Fibroblast of lung (primary cell): ENCODE data around the gene HYKK. TPM values are rescaled to one million over a fixed set of nuclear protein-coding genes. Genes with fewer than 3 reads are reported as not detected.
A peak's percentile ranks its signal among the peaks of the same experiment; 100 is the strongest.
"Not testable (repeated sequence)": the region's sequence is repeated elsewhere in the genome, so short reads cannot be mapped to it uniquely, and the experiment has no call there.

Experiments
- DNase-seq, 2 donors: peaks; one replicate each; pipeline versions ENCODE4 v3.0.0 to v3.0.0-alpha.2; 2010; ENCODE audit warnings: low read depth in 2 of 2
- H2AFZ ChIP-seq: 2 replicates; pipeline ENCODE4 v1.5.1; 2012; ENCODE audit warnings: low read length, control low read depth, inconsistent platforms
- H3K27ac ChIP-seq: 2 replicates; pipeline ENCODE4 v1.5.1; 2011; ENCODE audit warnings: low read length, control low read depth; ENCODE audit not compliant: insufficient read depth
- H3K27me3 ChIP-seq: 2 replicates; pipeline ENCODE4 v1.5.1; 2011; ENCODE audit warnings: mild to moderate bottlenecking, low read length; ENCODE audit not compliant: control insufficient read depth, insufficient read depth
- H3K36me3 ChIP-seq: 2 replicates; pipeline ENCODE4 v1.5.1; 2011; ENCODE audit warnings: low read length; ENCODE audit not compliant: control insufficient read depth, insufficient read depth
- H3K4me1 ChIP-seq: 2 replicates; pipeline ENCODE4 v1.5.1; 2011; ENCODE audit warnings: low read length; ENCODE audit not compliant: control insufficient read depth, insufficient read depth; ENCODE audit errors: extremely low read depth
- H3K4me2 ChIP-seq: 2 replicates; pipeline ENCODE4 v1.5.1; 2011; ENCODE audit warnings: low read length, control low read depth; ENCODE audit not compliant: insufficient read depth; ENCODE audit errors: extremely low read depth
- H3K4me3 ChIP-seq, 4 experiments: fragments of 200-600 bp in 1 of 4; sonication (generic) in 1 of 4; replicated peaks in 1 of 4; 2 replicates each; pipeline ENCODE4 v1.5.1; 2011 to 2016; ENCODE audit warnings: low read length in 4 of 4, low read depth in 3 of 4, mild to moderate bottlenecking in 3 of 4, control low read depth in 2 of 4, inconsistent platforms in 1 of 4, mixed read lengths in 1 of 4; ENCODE audit not compliant: insufficient read depth in 1 of 4; ENCODE audit errors: control extremely low read depth in 1 of 4
- H3K79me2 ChIP-seq: 2 replicates; pipeline ENCODE4 v1.5.1; 2012; ENCODE audit warnings: mild to moderate bottlenecking, low read length, inconsistent platforms; ENCODE audit not compliant: control insufficient read depth, insufficient read depth
- H3K9ac ChIP-seq: 2 replicates; pipeline ENCODE4 v1.5.1; 2011; ENCODE audit warnings: mild to moderate bottlenecking, low read length, control low read depth; ENCODE audit not compliant: insufficient read depth
- H3K9me3 ChIP-seq: 2 replicates; pipeline ENCODE4 v1.5.1; 2012; ENCODE audit warnings: low read depth, low read length; ENCODE audit not compliant: control insufficient read depth, insufficient read depth
- H4K20me1 ChIP-seq: 2 replicates; pipeline ENCODE4 v1.5.1; 2011; ENCODE audit warnings: low read length; ENCODE audit not compliant: control insufficient read depth, insufficient read depth; ENCODE audit errors: extremely low read depth
- EZH2 ChIP-seq: IDR thresholded peaks from 2 replicates; pipeline ENCODE4 v1.5.1; 2012; ENCODE audit warnings: low read length, control low read depth, mild to moderate bottlenecking; ENCODE audit errors: missing control alignments
- polyA plus RNA-seq, 2 donors: library from polyadenylated mRNA; depleted of rRNA in 1 of 2; stranded (reverse) in 1 of 2; unstranded in 1 of 2; fragments of >200 nt; gene quantifications; 2 replicates each; pipeline ENCODE4 v1.2.1, GENCODE V29; 2011 to 2012; ENCODE audit warnings: missing spikeins in 1 of 2
- total RNA-seq: library from RNA; depleted of rRNA; stranded (reverse); fragments of >200 nt; gene quantifications from 2 replicates; pipeline ENCODE4 v1.2.1, GENCODE V29; 2014
- TF ChIP-seq, protein P1 (sequence below), 2 donors: IDR thresholded peaks in 1 of 2; conservative IDR thresholded peaks in 1 of 2; 1 replicate in 1 of 2; 2 replicates in 1 of 2; pipeline ENCODE4 v1.5.1; 2011 to 2012; ENCODE audit warnings: low read length in 2 of 2, control low read depth in 1 of 2, inconsistent platforms in 1 of 2, low read depth in 1 of 2, mild to moderate bottlenecking in 1 of 2

The HYKK gene
- total and polyA plus RNA-seq, 2 donors (not counting 1 experiment from before 2014, with no cell fraction given) = 2.0 to 3.6 TPM

- Histone ChIP-seq H3K9ac (no peak overlapping the region), H3K4me3 (no peak overlapping the region), H3K27me3 (no peaks in the 10 kb centered on the region), H3K4me1 (no peaks in the 10 kb centered on the region), H2AFZ (no peak overlapping the region), H3K36me3 (peaks cover 2% of the 10 kb centered on the region), H3K9me3 (no peaks in the 10 kb centered on the region), H3K27ac (no peak overlapping the region), H4K20me1 (no peaks in the 10 kb centered on the region), H3K79me2 (peaks cover 29% of the 10 kb centered on the region), H3K4me2 (no peak overlapping the region)
- TF ChIP-seq EZH2 = no peak
- TF ChIP-seq, protein P1, sequence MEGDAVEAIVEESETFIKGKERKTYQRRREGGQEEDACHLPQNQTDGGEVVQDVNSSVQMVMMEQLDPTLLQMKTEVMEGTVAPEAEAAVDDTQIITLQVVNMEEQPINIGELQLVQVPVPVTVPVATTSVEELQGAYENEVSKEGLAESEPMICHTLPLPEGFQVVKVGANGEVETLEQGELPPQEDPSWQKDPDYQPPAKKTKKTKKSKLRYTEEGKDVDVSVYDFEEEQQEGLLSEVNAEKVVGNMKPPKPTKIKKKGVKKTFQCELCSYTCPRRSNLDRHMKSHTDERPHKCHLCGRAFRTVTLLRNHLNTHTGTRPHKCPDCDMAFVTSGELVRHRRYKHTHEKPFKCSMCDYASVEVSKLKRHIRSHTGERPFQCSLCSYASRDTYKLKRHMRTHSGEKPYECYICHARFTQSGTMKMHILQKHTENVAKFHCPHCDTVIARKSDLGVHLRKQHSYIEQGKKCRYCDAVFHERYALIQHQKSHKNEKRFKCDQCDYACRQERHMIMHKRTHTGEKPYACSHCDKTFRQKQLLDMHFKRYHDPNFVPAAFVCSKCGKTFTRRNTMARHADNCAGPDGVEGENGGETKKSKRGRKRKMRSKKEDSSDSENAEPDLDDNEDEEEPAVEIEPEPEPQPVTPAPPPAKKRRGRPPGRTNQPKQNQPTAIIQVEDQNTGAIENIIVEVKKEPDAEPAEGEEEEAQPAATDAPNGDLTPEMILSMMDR (conservative IDR thresholded peaks at IDR 0.05 in 1 of 2, IDR thresholded peaks at IDR 0.05 in 1 of 2; ENCODE audit: low read depth in 1 of 2, low read length in 2 of 2) = no peak
- DNase-seq = no peak
Observed at GRCh38 chr15:78538358-78538757, 31.0 kb downstream of the HYKK start.

DNA sequence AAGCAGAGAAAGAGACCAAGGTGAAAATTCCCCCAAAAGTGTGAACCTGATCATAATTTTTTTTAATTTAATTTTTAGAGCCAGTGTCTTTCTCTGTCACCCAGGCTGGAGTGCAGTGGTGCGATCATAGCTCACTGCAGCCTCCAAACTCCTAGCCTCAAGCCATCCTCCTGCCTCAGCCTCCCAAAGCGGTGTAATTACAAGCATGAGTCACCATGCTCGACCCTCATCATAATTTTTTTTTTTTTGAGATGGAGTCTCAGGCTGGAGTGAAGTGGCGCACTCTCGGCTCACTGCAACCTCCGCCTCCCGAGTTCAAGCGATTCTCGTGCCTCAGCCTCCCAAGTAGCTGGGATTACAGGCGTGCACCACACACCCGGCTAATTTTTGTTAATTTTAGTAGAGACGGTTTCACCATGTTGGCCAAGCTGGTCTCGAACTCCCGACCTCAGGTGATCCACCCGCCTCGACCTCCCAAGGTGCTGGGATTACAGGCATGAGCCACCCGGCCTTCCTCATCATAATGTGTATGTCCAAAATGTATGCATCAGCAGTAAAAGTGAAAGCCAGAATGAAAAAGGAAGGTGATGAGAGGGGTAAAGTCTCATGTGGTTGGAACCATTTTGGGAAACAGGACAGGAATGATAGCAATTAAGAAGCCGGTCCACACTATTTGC, 32.2 kb downstream of the HYKK start:
- Histone ChIP-seq H3K79me2 (peaks cover 31% of the 10 kb centered on the region), H3K9ac (peak overlapping the region; percentile 96), H2AFZ (peak overlapping the region; percentile 95), H3K4me3 (peak overlapping the region; percentile 62 to 98 (median 86)), H3K4me2 (peak overlapping the region; percentile 81), H3K27ac (peak overlapping the region; percentile 84)
- not testable (repeated sequence) for H3K9me3 ChIP-seq, H3K36me3 ChIP-seq, H3K4me1 ChIP-seq, DNase-seq, H4K20me1 ChIP-seq, H3K27me3 ChIP-seq

DNA sequence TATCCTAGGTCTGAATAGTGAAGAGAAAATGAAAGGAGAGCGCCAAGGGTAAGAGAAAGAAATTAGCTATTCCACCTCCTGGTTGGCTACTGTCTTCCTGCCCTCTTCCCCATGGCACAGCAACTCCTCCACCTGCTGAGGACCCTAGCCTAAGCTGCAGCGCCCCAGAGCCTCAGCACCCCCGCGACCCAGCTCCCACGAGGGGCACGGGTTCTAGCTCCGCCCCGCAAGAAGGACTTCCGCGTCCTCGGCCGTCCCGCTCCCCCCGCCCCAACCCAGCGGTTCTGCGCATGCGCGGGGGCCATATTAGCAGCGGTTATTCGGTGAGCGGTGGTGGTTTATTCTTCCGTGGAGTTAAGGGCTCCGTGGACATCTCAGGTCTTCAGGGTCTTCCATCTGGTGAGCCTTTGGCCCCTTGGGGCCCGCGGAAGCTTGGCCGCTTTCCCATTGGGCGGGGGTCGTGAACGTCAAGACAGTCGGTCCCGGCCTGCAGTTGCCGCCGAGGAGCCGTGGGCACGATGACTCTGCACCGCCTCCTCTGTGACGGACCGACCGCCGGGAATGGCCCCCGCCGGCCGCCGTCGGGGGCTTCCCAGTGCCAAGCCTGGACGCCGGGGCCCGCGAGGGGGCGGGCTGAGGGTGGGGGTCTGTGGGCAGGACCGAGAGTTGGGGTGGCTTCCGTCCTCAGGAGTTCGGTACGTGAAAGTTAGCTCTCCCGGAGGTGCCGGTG, 32.9 kb downstream of the HYKK start, which contains the start of gene PSMA4:
PSMA4 (plus strand) TSS at position 304 of the 730 bp plus-strand sequence. CDS start 1,484 bp downstream, outside the sequence.
- DNase-seq = peak; percentile 80 to 88
- H3K9ac ChIP-seq = peak within 1 kb of the TSS; percentile 96
- peak within 1 kb of the TSS; percentile 84 for H3K27ac ChIP-seq
- TF ChIP-seq, protein P1 (conservative IDR thresholded peaks at IDR 0.05 in 1 of 2, IDR thresholded peaks at IDR 0.05 in 1 of 2; ENCODE audit: low read depth in 1 of 2, low read length in 2 of 2) = no peak
- no peak for TF ChIP-seq EZH2
- no peaks in the 10 kb centered on the region for H3K27me3 ChIP-seq
- H2AFZ ChIP-seq = peak within 1 kb of the TSS; percentile 95
- peaks cover 4% of the 10 kb centered on the region for H3K36me3 ChIP-seq
- peaks cover 31% of the 10 kb centered on the region for H3K79me2 ChIP-seq
- H4K20me1 ChIP-seq = no peaks in the 10 kb centered on the region
- no peaks in the 10 kb centered on the region for H3K9me3 ChIP-seq
- H3K4me1 ChIP-seq = no peaks in the 10 kb centered on the region
- peak within 1 kb of the TSS; percentile 62 to 98 (median 86) for H3K4me3 ChIP-seq
- peak within 1 kb of the TSS; percentile 98 for H3K4me2 ChIP-seq
